Upper lobe of right lung (tissue), 1 donor: ENCODE data around the gene ADAM22. TPM values are rescaled to one million over a fixed set of nuclear protein-coding genes. Genes with fewer than 3 reads are reported as not detected.

Experiments used
- ATAC-seq: fragments of 200-7000 bp; cut with Tn5 transposase; one replicate; pipeline ENCODE4 v1.9.1; 2020; ENCODE audit warnings: mild to moderate bottlenecking, moderate library complexity
- DNase-seq: peaks from one replicate; pipeline ENCODE4 v3.0.0-alpha.2; 2020
- H3K27ac ChIP-seq: fragments of 200-600 bp; one replicate; pipeline ENCODE4 v1.8.0; 2022
- H3K27me3 ChIP-seq: fragments of 200-600 bp; one replicate; pipeline ENCODE4 v1.8.0; 2022; ENCODE audit warnings: mild to moderate bottlenecking
- H3K36me3 ChIP-seq: fragments of 200-600 bp; one replicate; pipeline ENCODE4 v1.8.0; 2022
- H3K4me1 ChIP-seq: fragments of 200-600 bp; one replicate; pipeline ENCODE4 v1.8.0; 2022
- H3K4me3 ChIP-seq: fragments of 200-600 bp; one replicate; pipeline ENCODE4 v1.8.0; 2022; ENCODE audit warnings: mild to moderate bottlenecking
- H3K9me3 ChIP-seq: fragments of 200-600 bp; one replicate; pipeline ENCODE4 v1.8.0; 2022
- intact Hi-C: fragments of 100-400 bp; cut with DNase I; formaldehyde crosslinking; loops from one replicate; pipeline ENCODE4 v1.11.0; 2022
- total RNA-seq: library from RNA; stranded (reverse); fragmentation: NEBNext Ultra II Directional; extraction: Animal tissue kit (Norgen Biotek cat#: 25700); gene quantifications from one replicate; pipeline ENCODE4 v1.2.1, GENCODE V29; 2021
- TF ChIP-seq, protein P1 (sequence below): fragments of 200-600 bp; IDR thresholded peaks from one replicate; pipeline ENCODE4 v1.8.0; 2022; ENCODE audit warnings: antibody characterized with exemption
- donor health status: DM: no; HTN: yes; CAD: no; lungs with severe emphysema.

ADAM22 gene
- total RNA-seq, 1 donor from 2014 or later, result 4.3 TPM

GRCh38 chr7:88214456-88214855 lies 280.4 kb downstream of the ADAM22 start:
- ATAC-seq (no peak), DNase-seq (no peak)
- H3K9me3 ChIP-seq, result no peaks in the 10 kb centered on the region
- TF ChIP-seq, protein P1, sequence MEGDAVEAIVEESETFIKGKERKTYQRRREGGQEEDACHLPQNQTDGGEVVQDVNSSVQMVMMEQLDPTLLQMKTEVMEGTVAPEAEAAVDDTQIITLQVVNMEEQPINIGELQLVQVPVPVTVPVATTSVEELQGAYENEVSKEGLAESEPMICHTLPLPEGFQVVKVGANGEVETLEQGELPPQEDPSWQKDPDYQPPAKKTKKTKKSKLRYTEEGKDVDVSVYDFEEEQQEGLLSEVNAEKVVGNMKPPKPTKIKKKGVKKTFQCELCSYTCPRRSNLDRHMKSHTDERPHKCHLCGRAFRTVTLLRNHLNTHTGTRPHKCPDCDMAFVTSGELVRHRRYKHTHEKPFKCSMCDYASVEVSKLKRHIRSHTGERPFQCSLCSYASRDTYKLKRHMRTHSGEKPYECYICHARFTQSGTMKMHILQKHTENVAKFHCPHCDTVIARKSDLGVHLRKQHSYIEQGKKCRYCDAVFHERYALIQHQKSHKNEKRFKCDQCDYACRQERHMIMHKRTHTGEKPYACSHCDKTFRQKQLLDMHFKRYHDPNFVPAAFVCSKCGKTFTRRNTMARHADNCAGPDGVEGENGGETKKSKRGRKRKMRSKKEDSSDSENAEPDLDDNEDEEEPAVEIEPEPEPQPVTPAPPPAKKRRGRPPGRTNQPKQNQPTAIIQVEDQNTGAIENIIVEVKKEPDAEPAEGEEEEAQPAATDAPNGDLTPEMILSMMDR, result no peak
- H3K4me1 ChIP-seq, result peaks cover 6% of the 10 kb centered on the region
- H3K27ac ChIP-seq, result no peak overlapping the region
- no peak overlapping the region for H3K4me3 ChIP-seq
- intact Hi-C loops, result no loop called here
- H3K36me3 ChIP-seq, result peaks cover 74% of the 10 kb centered on the region
- H3K27me3 ChIP-seq, result no peaks in the 10 kb centered on the region

DNA sequence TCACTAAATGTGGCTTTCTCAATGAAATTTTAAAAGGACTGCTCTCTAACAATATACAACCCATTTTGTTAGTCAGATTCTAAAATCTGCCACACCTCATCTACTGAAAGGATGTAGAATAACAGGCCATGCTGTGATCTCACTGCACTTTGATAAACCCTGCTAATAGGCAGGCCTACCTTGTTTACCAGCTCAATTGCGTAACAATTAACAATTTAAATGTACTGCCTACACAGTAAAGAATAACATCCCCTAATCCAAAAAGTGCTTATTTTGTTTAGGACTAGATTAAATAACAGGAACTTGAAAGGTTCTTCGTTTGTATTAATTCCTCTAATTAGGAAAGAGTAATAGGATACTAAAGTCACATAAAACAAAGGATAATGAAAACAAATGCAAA lies 281.2 kb downstream of the ADAM22 start:
- TF ChIP-seq, protein P1, result no peak
- ATAC-seq, result no peak
- no peaks in the 10 kb centered on the region for H3K27me3 ChIP-seq
- no peak for DNase-seq
- H3K36me3 ChIP-seq, result peaks cover 65% of the 10 kb centered on the region
- intact Hi-C loops, result no loop called here
- no peak overlapping the region for H3K4me3 ChIP-seq
- peaks cover 6% of the 10 kb centered on the region for H3K4me1 ChIP-seq
- H3K27ac ChIP-seq, result no peak overlapping the region
- no peaks in the 10 kb centered on the region for H3K9me3 ChIP-seq

GRCh38 chr7:88216276-88216675 lies 282.2 kb downstream of the ADAM22 start:
- no peaks in the 10 kb centered on the region for H3K27me3 ChIP-seq
- DNase-seq, result no peak
- TF ChIP-seq, protein P1, result no peak
- no peak for ATAC-seq
- no peaks in the 10 kb centered on the region for H3K9me3 ChIP-seq
- no peak overlapping the region for H3K4me3 ChIP-seq
- H3K36me3 ChIP-seq, result peaks cover 60% of the 10 kb centered on the region
- H3K4me1 ChIP-seq, result peaks cover 6% of the 10 kb centered on the region
- intact Hi-C loops, result no loop called here
- H3K27ac ChIP-seq, result no peak overlapping the region

- DNase-seq (no peak), ATAC-seq (no peak)
- Histone ChIP-seq H3K36me3 (peaks cover 45% of the 10 kb centered on the region), H3K27ac (peak overlapping the region; percentile 97), H3K4me3 (peak overlapping the region; percentile 99), H3K27me3 (no peaks in the 10 kb centered on the region), H3K9me3 (no peaks in the 10 kb centered on the region), H3K4me1 (peaks cover 6% of the 10 kb centered on the region)
- TF ChIP-seq, protein P1, result no peak
- intact Hi-C loops, result no loop called here
Observed at GRCh38 chr7:88217675-88218428, 283.8 kb downstream of the ADAM22 start.

- H3K4me1 ChIP-seq, result peaks cover 6% of the 10 kb centered on the region
- intact Hi-C loops, result no loop called here
- H3K4me3 ChIP-seq, result peak overlapping the region; percentile 99
- H3K27me3 ChIP-seq, result no peaks in the 10 kb centered on the region
- H3K9me3 ChIP-seq, result no peaks in the 10 kb centered on the region
- peaks cover 40% of the 10 kb centered on the region for H3K36me3 ChIP-seq
- TF ChIP-seq, protein P1, result no peak
- no peak for ATAC-seq
- H3K27ac ChIP-seq, result peak overlapping the region; percentile 97
- DNase-seq, result no peak
Observed at GRCh38 chr7:88218429-88218745, 284.3 kb downstream of the ADAM22 start.
